GM12891 (cell line): ENCODE results near the gene NGEF.
A peak's percentile ranks its signal among the peaks of the same experiment; 100 is the strongest.

Experiments
- DNase-seq: peaks from one replicate; pipeline ENCODE4 v3.0.0; 2011; ENCODE audit warnings: low spot score; ENCODE audit not compliant: insufficient read length
- FAIRE-seq: peaks from 2 replicates; lab custom pipeline; 2011; peaks lifted over from hg19 to GRCh38; lab: Jason Lieb, UNC
- PAX5 ChIP-seq: IDR thresholded peaks from 2 replicates; pipeline ENCODE4 v1.6.1; 2011; ENCODE audit warnings: low read length, moderate library complexity, mild to moderate bottlenecking; ENCODE audit not compliant: insufficient read depth, severe bottlenecking
- POLR2A ChIP-seq: IDR thresholded peaks from 2 replicates; pipeline ENCODE4 v1.6.1; 2011; ENCODE audit warnings: low read depth, low read length, control low read depth
- POLR2AphosphoS5 ChIP-seq: IDR thresholded peaks from 2 replicates; pipeline ENCODE4 v1.6.1; 2011; ENCODE audit warnings: low read depth, low read length, control low read depth
- POU2F2 ChIP-seq: IDR thresholded peaks from 2 replicates; pipeline ENCODE4 v1.6.1; 2011; ENCODE audit warnings: low read depth, mild to moderate bottlenecking, control low read depth, low read length, moderate library complexity
- SPI1 ChIP-seq: IDR thresholded peaks from 2 replicates; pipeline ENCODE4 v1.6.1; 2011; ENCODE audit warnings: low read depth, low read length, control low read depth
- TAF1 ChIP-seq: IDR thresholded peaks from 2 replicates; pipeline ENCODE4 v1.6.1; 2011; ENCODE audit warnings: low read depth, low read length, control low read depth

NGEF gene

GRCh38 chr2:232937278-232937906, 75.7 kb downstream of the NGEF start:
- DNase-seq (no peak), FAIRE-seq (no peak)
- TF ChIP-seq SPI1 (no peak), POU2F2 (no peak), PAX5 (no peak), POLR2AphosphoS5 (no peak), TAF1 (no peak), POLR2A (no peak)

- FAIRE-seq (no peak), DNase-seq (no peak)
- TF ChIP-seq SPI1 (no peak), POU2F2 (no peak), POLR2AphosphoS5 (no peak), TAF1 (no peak), PAX5 (no peak), POLR2A (no peak)
Observed at GRCh38 chr2:232931636-232932035, 81.4 kb downstream of the NGEF start.

- TF ChIP-seq POLR2AphosphoS5 (no peak), SPI1 (no peak), PAX5 (no peak), TAF1 (no peak)
- FAIRE-seq (no peak), DNase-seq (no peak)
Observed at GRCh38 chr2:232930059-232930400, 83.0 kb downstream of the NGEF start.

GRCh38 chr2:232929303-232930058, 83.6 kb downstream of the NGEF start:
- TF ChIP-seq SPI1 (no peak), POLR2AphosphoS5 (no peak), TAF1 (no peak), POU2F2 (no peak), PAX5 (no peak), POLR2A (no peak)
- no peak for FAIRE-seq
- DNase-seq = no peak

GRCh38 chr2:232928551-232929302, 84.3 kb downstream of the NGEF start:
- TF ChIP-seq POU2F2 (no peak), POLR2AphosphoS5 (no peak), PAX5 (no peak), TAF1 (no peak), POLR2A (no peak), SPI1 (no peak)
- FAIRE-seq (no peak), DNase-seq (no peak)

GRCh38 chr2:232927793-232928550, 85.1 kb downstream of the NGEF start:
- DNase-seq = peak; percentile 50

GRCh38 chr2:232927032-232927792, 85.8 kb downstream of the NGEF start:
- TF ChIP-seq POU2F2 = no peak
- no peak for TF ChIP-seq POLR2AphosphoS5
- TF ChIP-seq PAX5 = no peak
- no peak for TF ChIP-seq SPI1
- no peak for TF ChIP-seq TAF1
- no peak for TF ChIP-seq POLR2A
- DNase-seq (peak; percentile 35), FAIRE-seq (no peak)

More at GRCh38 chr2:232927793-232928550, 85.1 kb downstream of the NGEF start:
- TF ChIP-seq PAX5 (no peak), POU2F2 (no peak), TAF1 (no peak)
- FAIRE-seq = no peak

GRCh38 chr2:232926431-232926939, 86.6 kb downstream of the NGEF start:
- no peak for DNase-seq
- TF ChIP-seq POU2F2 (no peak), PAX5 (no peak), POLR2A (no peak), POLR2AphosphoS5 (no peak), SPI1 (no peak), TAF1 (no peak)
- no peak for FAIRE-seq
